ENCODE measurements around the gene TKT.
A peak's percentile ranks its signal among the peaks of the same experiment; 100 is the strongest.
"Not testable (repeated sequence)": the region's sequence is repeated elsewhere in the genome, so short reads cannot be mapped to it uniquely, and the experiment has no call there.

Gene TKT

DNA sequence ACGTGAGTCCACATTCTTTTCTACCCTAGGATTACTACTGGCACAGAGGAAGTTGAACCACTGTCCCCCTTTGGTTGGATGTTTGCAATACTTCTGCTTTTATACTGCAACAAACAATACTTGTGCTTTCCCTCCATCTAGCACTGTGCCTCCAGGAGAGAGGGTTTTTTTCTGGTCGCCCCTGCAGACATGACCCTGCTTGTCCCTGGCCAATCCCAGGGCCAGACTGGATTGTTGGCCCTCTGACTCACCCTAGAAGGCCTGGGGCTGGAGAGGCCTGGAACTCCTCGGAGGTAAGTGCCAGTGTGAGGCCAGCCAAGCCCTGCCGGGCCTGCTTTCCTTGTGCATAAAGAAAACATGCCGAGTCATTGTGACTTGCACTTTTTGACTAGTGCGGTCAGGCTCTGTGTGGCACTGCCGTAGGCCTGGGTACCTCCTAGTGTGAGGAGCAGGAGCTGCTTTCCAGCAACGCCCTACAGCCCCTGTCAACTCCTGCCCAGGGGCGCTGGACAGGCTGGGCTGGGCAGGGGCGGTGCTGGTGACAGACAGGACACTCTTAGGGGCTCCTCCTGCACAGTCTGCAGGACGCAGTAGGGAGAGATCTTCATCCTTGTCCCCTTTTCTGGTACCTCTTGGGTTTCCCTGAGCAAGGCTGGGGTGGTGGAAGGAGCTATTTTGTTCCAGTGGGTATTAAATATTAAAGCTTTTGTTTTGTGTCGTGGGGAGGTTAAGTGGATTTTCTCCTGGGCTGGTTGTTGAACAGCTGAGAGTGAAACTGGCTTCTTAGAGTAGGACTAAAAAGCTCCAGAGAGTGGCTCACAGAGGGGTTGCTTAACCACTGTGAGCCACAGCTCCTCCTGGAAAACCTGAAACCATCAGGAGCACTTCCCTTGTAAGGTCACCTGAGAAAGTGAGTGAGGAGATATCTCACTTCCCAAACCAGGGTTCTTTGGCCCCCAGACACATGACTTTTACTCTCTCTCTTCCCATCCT is 14.4 kb upstream of the TKT start:
- H3K27ac Mint-ChIP-seq, result no peak overlapping the region
- no peaks in the 10 kb centered on the region for H3K9me3 Mint-ChIP-seq
- ATAC-seq (ENCODE audit: low read depth), result peak; percentile 37
- no peaks in the 10 kb centered on the region for H3K27me3 Mint-ChIP-seq
- no peak for DNase-seq (ENCODE audit: low spot score in 2 of 2)
- H3K4me1 Mint-ChIP-seq, result peaks cover under 1% of the 10 kb centered on the region
- no peaks in the 10 kb centered on the region for H3K36me3 Mint-ChIP-seq
- H3K4me3 Mint-ChIP-seq, result no peak overlapping the region

- H3K4me3 Mint-ChIP-seq; H3K9me3 Mint-ChIP-seq; H3K27ac Mint-ChIP-seq; H3K27me3 Mint-ChIP-seq; H3K4me1 Mint-ChIP-seq; H3K36me3 Mint-ChIP-seq; DNase-seq (ENCODE audit: low spot score in 2 of 2); ATAC-seq (ENCODE audit: low read depth): not testable (repeated sequence)
Observed at GRCh38 chr3:53269193-53269592, 13.4 kb upstream of the TKT start.

GRCh38 chr3:53267766-53268165 is 11.9 kb upstream of the TKT start:
- no peaks in the 10 kb centered on the region for H3K9me3 Mint-ChIP-seq
- no peaks in the 10 kb centered on the region for H3K27me3 Mint-ChIP-seq
- ATAC-seq (ENCODE audit: low read depth), result no peak
- H3K4me1 Mint-ChIP-seq, result no peaks in the 10 kb centered on the region
- H3K36me3 Mint-ChIP-seq, result no peaks in the 10 kb centered on the region
- H3K27ac Mint-ChIP-seq, result no peak overlapping the region
- no peak for DNase-seq (ENCODE audit: low spot score in 2 of 2)
- no peak overlapping the region for H3K4me3 Mint-ChIP-seq

GRCh38 chr3:53264718-53265117 is 8.9 kb upstream of the TKT start:
- Mint-ChIP-seq H3K9me3 (no peaks in the 10 kb centered on the region), H3K27me3 (no peaks in the 10 kb centered on the region), H3K4me1 (no peaks in the 10 kb centered on the region), H3K4me3 (no peak overlapping the region), H3K36me3 (no peaks in the 10 kb centered on the region), H3K27ac (no peak overlapping the region)
- DNase-seq (ENCODE audit: low spot score in 2 of 2) (no peak), ATAC-seq (ENCODE audit: low read depth) (no peak)

DNA sequence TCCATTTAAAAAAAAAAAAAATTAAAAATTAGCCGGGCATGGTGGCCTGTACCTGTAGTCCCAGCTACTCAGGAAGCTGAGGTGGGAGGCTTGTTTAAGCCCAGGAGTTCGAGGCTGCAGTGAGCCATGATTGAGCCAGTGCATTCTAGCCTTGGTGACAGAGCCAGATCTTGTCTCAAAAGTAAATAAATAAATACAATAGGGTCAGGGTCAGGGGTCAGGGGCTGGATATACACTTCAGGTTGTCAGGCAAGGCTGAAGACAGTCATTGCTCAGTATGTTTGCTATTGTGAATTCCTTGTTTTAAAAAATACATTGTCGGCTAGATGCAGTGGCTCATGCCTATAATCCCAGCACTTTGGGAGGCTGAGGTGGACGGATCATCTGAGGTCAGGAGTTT is 8.1 kb upstream of the TKT start:
- Mint-ChIP-seq H3K4me1 (no peaks in the 10 kb centered on the region), H3K4me3 (no peak overlapping the region), H3K9me3 (no peaks in the 10 kb centered on the region), H3K27me3 (no peaks in the 10 kb centered on the region), H3K36me3 (no peaks in the 10 kb centered on the region), H3K27ac (no peak overlapping the region)
- DNase-seq (ENCODE audit: low spot score in 2 of 2) (no peak), ATAC-seq (ENCODE audit: low read depth) (no peak)

- Mint-ChIP-seq H3K27ac (no peak overlapping the region), H3K36me3 (no peaks in the 10 kb centered on the region), H3K9me3 (no peaks in the 10 kb centered on the region), H3K27me3 (no peaks in the 10 kb centered on the region), H3K4me3 (no peak overlapping the region), H3K4me1 (no peaks in the 10 kb centered on the region)
- DNase-seq (ENCODE audit: low spot score in 2 of 2) (no peak), ATAC-seq (ENCODE audit: low read depth) (no peak)
Observed at GRCh38 chr3:53261712-53262111, 5.9 kb upstream of the TKT start.

- DNase-seq (ENCODE audit: low spot score in 2 of 2) (no peak), ATAC-seq (ENCODE audit: low read depth) (no peak)
- H3K27ac Mint-ChIP-seq, result no peak overlapping the region
- H3K4me3 Mint-ChIP-seq, result no peak overlapping the region
- H3K9me3 Mint-ChIP-seq, result no peaks in the 10 kb centered on the region
- no peaks in the 10 kb centered on the region for H3K4me1 Mint-ChIP-seq
- H3K36me3 Mint-ChIP-seq, result no peaks in the 10 kb centered on the region
- H3K27me3 Mint-ChIP-seq, result no peaks in the 10 kb centered on the region
Observed at GRCh38 chr3:53260286-53260785, 4.5 kb upstream of the TKT start.

- Mint-ChIP-seq H3K4me1 (peaks cover 4% of the 10 kb centered on the region), H3K9me3 (no peaks in the 10 kb centered on the region), H3K27ac (no peak overlapping the region), H3K4me3 (no peak overlapping the region), H3K27me3 (no peaks in the 10 kb centered on the region), H3K36me3 (no peaks in the 10 kb centered on the region)
- ATAC-seq (ENCODE audit: low read depth), result no peak
- DNase-seq (ENCODE audit: low spot score in 2 of 2), result no peak
Observed at GRCh38 chr3:53259427-53260259, 3.8 kb upstream of the TKT start.

GRCh38 chr3:53258600-53259426 is 3.0 kb upstream of the TKT start:
- no peak overlapping the region for H3K27ac Mint-ChIP-seq
- no peak overlapping the region for H3K4me3 Mint-ChIP-seq
- peaks cover 12% of the 10 kb centered on the region for H3K4me1 Mint-ChIP-seq
- ATAC-seq (ENCODE audit: low read depth) (no peak), DNase-seq (ENCODE audit: low spot score in 2 of 2) (no peak)
- no peaks in the 10 kb centered on the region for H3K36me3 Mint-ChIP-seq
- no peaks in the 10 kb centered on the region for H3K9me3 Mint-ChIP-seq
- H3K27me3 Mint-ChIP-seq, result no peaks in the 10 kb centered on the region

DNA sequence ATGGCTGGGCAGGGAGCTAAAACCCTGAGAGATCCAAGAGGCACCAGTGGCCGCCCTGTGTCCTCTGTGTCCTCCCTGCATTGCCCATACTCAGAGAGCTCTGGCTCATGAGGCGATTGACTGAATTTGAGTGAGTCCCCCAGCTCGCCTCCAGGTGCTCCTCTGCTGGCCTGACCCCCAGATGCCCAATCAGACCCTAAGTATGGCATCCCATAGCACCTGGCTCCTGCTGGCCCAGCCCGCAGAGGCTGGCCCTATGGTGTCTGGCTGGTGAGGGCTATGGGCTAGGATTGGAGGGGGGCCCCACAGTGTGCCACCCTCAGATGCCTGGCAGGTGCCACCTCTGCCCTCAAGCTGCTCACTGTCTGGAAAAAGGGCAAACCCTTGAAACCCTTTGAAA is 1.6 kb upstream of the TKT start:
- H3K4me3 Mint-ChIP-seq, result no peak overlapping the region
- ATAC-seq (ENCODE audit: low read depth), result no peak
- no peaks in the 10 kb centered on the region for H3K27me3 Mint-ChIP-seq
- no peaks in the 10 kb centered on the region for H3K9me3 Mint-ChIP-seq
- no peak for DNase-seq (ENCODE audit: low spot score in 2 of 2)
- peaks cover 20% of the 10 kb centered on the region for H3K4me1 Mint-ChIP-seq
- no peak overlapping the region for H3K27ac Mint-ChIP-seq
- H3K36me3 Mint-ChIP-seq, result no peaks in the 10 kb centered on the region

DNA sequence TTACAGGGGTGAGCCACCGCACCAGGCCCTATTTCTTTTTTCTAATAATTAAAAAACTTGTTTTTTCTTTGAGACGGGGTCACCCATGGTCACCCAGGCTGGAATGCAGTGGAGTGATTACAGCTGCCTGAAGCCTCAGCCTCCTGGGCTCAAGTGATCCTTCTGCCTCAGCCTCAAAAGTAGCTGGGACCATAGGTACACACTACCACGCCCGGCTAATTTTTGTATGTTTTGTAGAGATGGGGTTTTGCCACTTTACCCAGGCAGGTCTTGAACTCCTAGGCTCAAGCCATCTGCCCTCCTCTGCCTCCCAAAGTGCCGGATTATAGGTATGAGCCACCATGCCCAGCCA is 858 bp upstream of the TKT start:
- DNase-seq (ENCODE audit: low spot score in 2 of 2) (no peak), ATAC-seq (ENCODE audit: low read depth) (no peak)
- H3K27me3 Mint-ChIP-seq, result no peaks in the 10 kb centered on the region
- no peaks in the 10 kb centered on the region for H3K36me3 Mint-ChIP-seq
- H3K9me3 Mint-ChIP-seq, result no peaks in the 10 kb centered on the region
- H3K4me3 Mint-ChIP-seq, result peak overlapping the region; percentile 24
- no peak overlapping the region for H3K27ac Mint-ChIP-seq
- peaks cover 27% of the 10 kb centered on the region for H3K4me1 Mint-ChIP-seq

- ATAC-seq (ENCODE audit: low read depth), result peak; percentile 54
- peak in 1 of 2 donors; percentile 14 for DNase-seq (ENCODE audit: low spot score in 2 of 2)
- Mint-ChIP-seq H3K36me3 (no peaks in the 10 kb centered on the region), H3K4me1 (peaks cover 35% of the 10 kb centered on the region), H3K27me3 (no peaks in the 10 kb centered on the region), H3K9me3 (no peaks in the 10 kb centered on the region), H3K4me3 (peak overlapping the region; percentile 91), H3K27ac (peak overlapping the region; percentile 66)
Observed at GRCh38 chr3:53255423-53255774, 423 bp downstream of the TKT start.

- Mint-ChIP-seq H3K4me1 (peaks cover 38% of the 10 kb centered on the region), H3K4me3 (peak overlapping the region; percentile 91)
Observed at GRCh38 chr3:53254509-53255422, 1.1 kb downstream of the TKT start.

More at GRCh38 chr3:53254509-53255422, 1.1 kb downstream of the TKT start:
- H3K36me3 Mint-ChIP-seq, result no peaks in the 10 kb centered on the region
- DNase-seq (ENCODE audit: low spot score in 2 of 2), result peak; percentile 23 to 27
- H3K27ac Mint-ChIP-seq, result peak overlapping the region; percentile 66
- peak; percentile 34 for ATAC-seq (ENCODE audit: low read depth)
- H3K9me3 Mint-ChIP-seq, result no peaks in the 10 kb centered on the region
- H3K27me3 Mint-ChIP-seq, result no peaks in the 10 kb centered on the region
